ENCODE data around the gene TMEM183A.

GRCh38 chr1:202967684-202968281 lies 39.4 kb upstream of the TMEM183A start:
- TF ChIP-seq MEF2A (IDR thresholded peaks at IDR 0.05; ENCODE audit: borderline replicate concordance, low read depth), result no peak
- no peak for TF ChIP-seq CTCF (IDR thresholded peaks at IDR 0.05)
- TF ChIP-seq GATA2 (CRISPR knock-in tag; IDR thresholded peaks at IDR 0.05), result no peak
- TF ChIP-seq POLR2AphosphoS5 (IDR thresholded peaks at IDR 0.05; ENCODE audit: low read depth, low read length), result no peak
- no peak for TF ChIP-seq PBX3 (IDR thresholded peaks at IDR 0.05)
- TF ChIP-seq USF1 (IDR thresholded peaks at IDR 0.05; ENCODE audit: borderline replicate concordance, low read depth), result no peak
- TF ChIP-seq YY1 (IDR thresholded peaks at IDR 0.05; ENCODE audit: low read depth), result no peak
- TF ChIP-seq MXI1 (IDR thresholded peaks at IDR 0.05; ENCODE audit: low read depth, low read length), result no peak

Measured in SK-N-SH (cell line).